Measurements from ENCODE around the gene GALNTL6. TPM values are rescaled to one million over a fixed set of nuclear protein-coding genes. Genes with fewer than 3 reads are reported as not detected.

Gene GALNTL6
- total and polyA plus RNA-seq, 8 donors = 0.15 to 0.87 (median 0.58) TPM; not detected in 3

DNA sequence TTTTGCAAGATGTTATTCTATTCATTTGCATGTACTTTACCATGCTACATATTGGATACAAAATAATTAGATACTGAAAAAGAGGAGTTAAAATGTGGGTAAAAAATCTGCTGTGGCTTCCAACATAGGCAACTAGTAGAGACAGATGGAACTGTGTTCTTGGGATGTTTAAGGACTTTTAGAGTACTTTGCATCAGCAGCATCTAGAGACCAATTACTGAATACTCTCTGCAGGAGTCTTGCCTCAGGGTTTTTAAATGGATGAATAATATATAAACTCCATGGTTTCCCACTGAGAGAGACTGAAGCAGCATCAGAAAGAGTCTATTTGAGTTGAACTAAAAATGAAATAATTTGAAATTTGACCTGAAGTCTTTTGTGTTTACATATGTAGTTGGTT is 676.7 kb downstream of the GALNTL6 start:
- TF ChIP-seq EP300 (IDR thresholded peaks at IDR 0.05) (no peak), POLR2A (IDR thresholded peaks at IDR 0.05) (no peak), POLR2AphosphoS5 (IDR thresholded peaks at IDR 0.05) (no peak)
- TF ChIP-seq, protein P1, sequence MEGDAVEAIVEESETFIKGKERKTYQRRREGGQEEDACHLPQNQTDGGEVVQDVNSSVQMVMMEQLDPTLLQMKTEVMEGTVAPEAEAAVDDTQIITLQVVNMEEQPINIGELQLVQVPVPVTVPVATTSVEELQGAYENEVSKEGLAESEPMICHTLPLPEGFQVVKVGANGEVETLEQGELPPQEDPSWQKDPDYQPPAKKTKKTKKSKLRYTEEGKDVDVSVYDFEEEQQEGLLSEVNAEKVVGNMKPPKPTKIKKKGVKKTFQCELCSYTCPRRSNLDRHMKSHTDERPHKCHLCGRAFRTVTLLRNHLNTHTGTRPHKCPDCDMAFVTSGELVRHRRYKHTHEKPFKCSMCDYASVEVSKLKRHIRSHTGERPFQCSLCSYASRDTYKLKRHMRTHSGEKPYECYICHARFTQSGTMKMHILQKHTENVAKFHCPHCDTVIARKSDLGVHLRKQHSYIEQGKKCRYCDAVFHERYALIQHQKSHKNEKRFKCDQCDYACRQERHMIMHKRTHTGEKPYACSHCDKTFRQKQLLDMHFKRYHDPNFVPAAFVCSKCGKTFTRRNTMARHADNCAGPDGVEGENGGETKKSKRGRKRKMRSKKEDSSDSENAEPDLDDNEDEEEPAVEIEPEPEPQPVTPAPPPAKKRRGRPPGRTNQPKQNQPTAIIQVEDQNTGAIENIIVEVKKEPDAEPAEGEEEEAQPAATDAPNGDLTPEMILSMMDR (IDR thresholded peaks at IDR 0.05) = no peak
- Histone ChIP-seq H3K9me3 (no peaks in the 10 kb centered on the region), H3K4me1 (no peaks in the 10 kb centered on the region), H3K27me3 (no peaks in the 10 kb centered on the region), H3K4me3 (no peak overlapping the region), H3K27ac (no peak overlapping the region), H3K36me3 (no peaks in the 10 kb centered on the region)
- no peak for DNase-seq
- intact Hi-C loops (cut with DNase I; ENCODE audit: low total_unique reads) = no loop called here

DNA sequence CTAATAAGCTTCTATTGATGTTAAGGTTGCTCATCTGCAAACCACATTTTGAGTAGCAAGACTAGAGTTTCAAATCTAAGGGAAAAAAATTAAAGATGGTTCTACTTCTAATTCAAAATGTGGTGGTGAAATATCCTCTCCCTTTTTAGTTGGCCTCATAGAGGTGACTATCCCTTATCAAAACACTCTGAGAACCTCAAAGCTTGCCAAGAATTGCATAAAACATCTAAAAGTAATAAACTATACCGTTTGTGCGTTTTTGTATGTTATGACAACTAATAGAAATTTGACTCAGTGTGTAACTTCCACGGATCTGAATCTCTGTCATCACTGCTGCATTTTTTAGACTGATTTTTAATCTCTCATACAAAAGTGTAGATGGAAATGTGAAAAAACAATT is 682.6 kb downstream of the GALNTL6 start:
- Histone ChIP-seq H3K4me1 (no peaks in the 10 kb centered on the region), H3K9me3 (no peaks in the 10 kb centered on the region), H3K27ac (no peak overlapping the region), H3K27me3 (no peaks in the 10 kb centered on the region), H3K36me3 (no peaks in the 10 kb centered on the region), H3K4me3 (no peak overlapping the region)
- no peak for DNase-seq
- TF ChIP-seq, protein P1 (IDR thresholded peaks at IDR 0.05) = no peak
- TF ChIP-seq POLR2AphosphoS5 (IDR thresholded peaks at IDR 0.05) = no peak
- intact Hi-C loops (cut with DNase I; ENCODE audit: low total_unique reads) = no loop called here
- 35 to 64% (median 62%) methylated on average over 3 of the region's 3 CpGs for WGBS, 5 donors

DNA sequence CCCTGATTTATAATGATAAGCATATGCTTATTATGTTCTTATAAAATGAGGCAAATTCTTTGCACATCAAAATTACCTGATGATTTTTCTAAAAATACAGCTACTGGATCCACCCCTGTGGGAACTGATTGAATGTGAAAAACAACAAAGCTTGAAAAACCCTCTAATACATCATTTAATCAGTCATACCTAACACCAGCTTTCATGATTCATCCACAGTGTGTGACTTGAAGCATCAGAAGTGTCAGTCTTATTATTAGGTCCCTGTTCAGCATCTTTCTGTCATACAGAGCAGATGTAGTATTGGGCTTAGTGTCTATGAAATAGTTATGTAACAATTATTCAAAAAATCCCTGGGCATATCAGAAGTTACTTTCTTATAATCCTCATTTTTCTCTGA is 684.1 kb downstream of the GALNTL6 start:
- Histone ChIP-seq H3K4me1 (no peaks in the 10 kb centered on the region), H3K36me3 (no peaks in the 10 kb centered on the region), H3K27ac (no peak overlapping the region), H3K27me3 (no peaks in the 10 kb centered on the region), H3K4me3 (no peak overlapping the region), H3K9me3 (no peaks in the 10 kb centered on the region)
- TF ChIP-seq, protein P1 (IDR thresholded peaks at IDR 0.05) = no peak
- TF ChIP-seq POLR2A (IDR thresholded peaks at IDR 0.05) (no peak), EP300 (IDR thresholded peaks at IDR 0.05) (no peak), POLR2AphosphoS5 (IDR thresholded peaks at IDR 0.05) (no peak)
- intact Hi-C loops (cut with DNase I; ENCODE audit: low total_unique reads) = no loop called here
- no peak for DNase-seq

DNA sequence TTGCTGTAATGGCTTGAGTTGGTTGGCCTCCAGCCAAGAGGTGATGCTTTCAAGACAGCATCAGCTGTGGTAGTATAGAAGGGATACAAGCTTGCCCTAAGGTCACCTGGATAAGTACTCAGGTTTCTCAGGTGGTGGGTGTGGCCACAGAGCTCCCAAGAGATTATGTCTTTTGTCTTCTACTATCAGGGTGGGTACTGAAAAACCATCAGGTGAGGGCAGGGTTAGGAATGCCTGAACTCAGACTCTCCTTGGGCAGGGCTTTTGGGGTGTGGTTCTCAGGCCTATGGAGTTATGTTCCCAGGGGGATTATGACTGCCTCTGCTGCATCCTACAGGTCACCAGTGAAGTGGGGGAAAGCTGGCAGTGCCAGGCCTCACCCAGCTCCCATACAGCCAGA is 700.8 kb downstream of the GALNTL6 start:
- Histone ChIP-seq H3K4me1 (no peaks in the 10 kb centered on the region), H3K4me3 (no peak overlapping the region), H3K36me3 (no peaks in the 10 kb centered on the region), H3K9me3 (peaks cover 0 to 4% (median 0%) of the 10 kb centered on the region in 4 donors), H3K27ac (no peak overlapping the region), H3K27me3 (no peaks in the 10 kb centered on the region)
- no peak for TF ChIP-seq POLR2A (IDR thresholded peaks at IDR 0.05)
- TF ChIP-seq POLR2AphosphoS5 (IDR thresholded peaks at IDR 0.05) = no peak
- TF ChIP-seq EP300 (IDR thresholded peaks at IDR 0.05) = no peak
- TF ChIP-seq, protein P1 (IDR thresholded peaks at IDR 0.05) = no peak
- intact Hi-C loops (cut with DNase I; ENCODE audit: low total_unique reads) = no loop called here
- peak in 1 of 2 donors; percentile 2 for DNase-seq

DNA sequence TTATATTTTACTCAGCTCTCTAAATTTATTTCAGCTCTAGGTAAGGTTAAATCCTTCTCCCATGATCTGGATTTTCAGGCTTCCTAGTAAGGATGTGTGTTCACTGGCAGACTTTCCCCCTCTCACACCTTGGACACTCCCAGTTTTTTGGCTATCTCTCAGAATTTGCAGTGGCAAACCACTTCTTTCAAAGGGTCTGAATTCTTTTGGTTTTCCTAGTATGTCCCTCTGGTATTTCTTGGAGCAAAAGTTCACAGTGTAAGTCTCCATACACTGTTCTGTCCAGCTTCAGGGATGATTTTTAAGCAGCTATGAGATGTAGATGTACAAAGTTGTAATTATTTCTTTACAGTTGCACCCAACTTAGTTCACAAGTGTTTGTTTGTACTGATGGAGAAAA is 701.6 kb downstream of the GALNTL6 start:
- TF ChIP-seq POLR2A (IDR thresholded peaks at IDR 0.05) = no peak
- TF ChIP-seq, protein P1 (IDR thresholded peaks at IDR 0.05) = no peak
- H3K36me3 ChIP-seq = no peaks in the 10 kb centered on the region
- no peak overlapping the region for H3K4me3 ChIP-seq

More for the DNA sequence above, 701.6 kb downstream of the GALNTL6 start:
- no peak for DNase-seq
- H3K27ac ChIP-seq = no peak overlapping the region
- no peaks in the 10 kb centered on the region for H3K27me3 ChIP-seq
- no peaks in the 10 kb centered on the region for H3K4me1 ChIP-seq
- intact Hi-C loops (cut with DNase I; ENCODE audit: low total_unique reads) = no loop called here
- peaks cover 0 to 4% (median 0%) of the 10 kb centered on the region in 4 donors for H3K9me3 ChIP-seq

Measured in stomach (tissue), 9 donors.